Vagina (tissue), 2 donors: Measurements from ENCODE around the gene CDR2L. TPM values are rescaled to one million over a fixed set of nuclear protein-coding genes. Genes with fewer than 3 reads are reported as not detected.

Source experiments
- DNase-seq, 2 donors: peaks; one replicate each; pipeline ENCODE4 v3.0.0-alpha.2; 2017; ENCODE audit errors: extremely low spot score in 2 of 2
- H3K27ac ChIP-seq: fragments of 200-600 bp; sonication (generic); one replicate; pipeline ENCODE4 v1.5.1; 2019
- H3K27me3 ChIP-seq: fragments of 200-600 bp; sonication (generic); one replicate; pipeline ENCODE4 v1.5.1; 2019
- H3K36me3 ChIP-seq, 2 donors: fragments of 200-600 bp; sonication (generic); one replicate each; pipeline ENCODE4 v1.5.1; 2017 to 2019
- H3K4me1 ChIP-seq: fragments of 200-600 bp; sonication (generic); one replicate; pipeline ENCODE4 v1.5.1; 2019
- H3K4me3 ChIP-seq, 2 donors: fragments of 200-600 bp; sonication (generic); 1 replicate in 1 of 2; 2 replicates in 1 of 2; pipeline ENCODE4 v1.5.1; 2016 to 2019
- H3K9me3 ChIP-seq: fragments of 200-600 bp; sonication (generic); one replicate; pipeline ENCODE4 v1.5.1; 2019
- POLR2A ChIP-seq, 2 donors: fragments of 450-650 bp; IDR thresholded peaks; one replicate each; pipeline ENCODE4 v1.6.1; 2017; ENCODE audit warnings: antibody characterized with exemption in 2 of 2, mild to moderate bottlenecking in 2 of 2, moderate library complexity in 2 of 2
- POLR2AphosphoS5 ChIP-seq, 2 donors: sonication (generic); formaldehyde crosslinking; IDR thresholded peaks; one replicate each; pipeline ENCODE4 v1.9.0; 2017; ENCODE audit warnings: antibody characterized with exemption in 2 of 2, mild to moderate bottlenecking in 2 of 2, low read depth in 1 of 2; ENCODE audit not compliant: insufficient read depth in 1 of 2
- intact Hi-C: fragments of 100-400 bp; cut with DNase I; formaldehyde crosslinking; loops from one replicate; pipeline ENCODE4 v1.15.1; 2023
- total RNA-seq: library from RNA; depleted of rRNA; stranded (reverse); fragments of >200 nt; gene quantifications from one replicate; pipeline ENCODE4 v1.2.3, GENCODE V29; 2016
- TF ChIP-seq, protein P1 (sequence below), 3 experiments: fragments of 450-650 bp in 2 of 3; fragments of 200-600 bp in 1 of 3; sonication (generic) in 1 of 3; IDR thresholded peaks; one replicate each; pipeline ENCODE4 v1.5.1; 2017 to 2019; ENCODE audit warnings: antibody characterized with exemption in 3 of 3, mild to moderate bottlenecking in 2 of 3, moderate library complexity in 2 of 3

The CDR2L gene
- total RNA-seq, 1 donor from 2014 or later: 13.5 TPM

DNA sequence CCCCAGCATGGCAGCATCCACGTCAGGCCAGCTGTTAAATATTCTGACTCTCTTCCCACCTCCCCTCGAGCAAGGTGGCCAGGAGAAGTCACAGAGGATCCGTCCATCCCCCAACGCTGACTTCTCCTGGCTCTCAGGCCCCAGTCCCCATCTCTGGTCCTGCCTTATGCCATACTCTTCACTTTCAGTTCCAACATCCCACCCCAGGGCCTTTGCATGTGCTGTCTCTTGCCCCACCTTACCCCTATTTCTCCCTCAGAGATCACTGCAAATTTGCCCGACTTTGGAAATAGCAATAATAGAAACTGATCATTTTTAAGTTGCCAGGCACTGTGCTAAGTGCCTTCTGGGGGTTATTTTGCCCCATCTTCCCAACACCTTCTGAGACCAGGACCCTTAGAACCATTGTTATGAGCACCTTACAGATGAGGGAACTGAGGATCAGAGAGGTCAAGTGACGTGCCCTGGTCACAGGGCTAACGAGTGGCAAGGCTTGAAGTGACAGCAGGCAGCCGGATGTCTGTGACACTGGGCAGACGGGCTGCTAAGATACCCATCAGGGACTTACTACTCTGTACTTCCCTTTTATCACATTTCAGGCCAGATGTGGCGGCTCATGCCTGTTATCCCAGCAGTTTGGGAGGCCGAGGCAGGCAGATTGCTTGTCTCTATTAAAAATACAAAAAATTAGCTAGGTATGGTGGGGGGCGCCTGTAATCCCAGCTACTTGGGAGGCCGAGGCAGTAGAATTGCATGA is 32.6 kb upstream of the CDR2L start:
- no peak overlapping the region for H3K4me3 ChIP-seq
- intact Hi-C loops: no loop called here
- no peaks in the 10 kb centered on the region for H3K9me3 ChIP-seq

DNA sequence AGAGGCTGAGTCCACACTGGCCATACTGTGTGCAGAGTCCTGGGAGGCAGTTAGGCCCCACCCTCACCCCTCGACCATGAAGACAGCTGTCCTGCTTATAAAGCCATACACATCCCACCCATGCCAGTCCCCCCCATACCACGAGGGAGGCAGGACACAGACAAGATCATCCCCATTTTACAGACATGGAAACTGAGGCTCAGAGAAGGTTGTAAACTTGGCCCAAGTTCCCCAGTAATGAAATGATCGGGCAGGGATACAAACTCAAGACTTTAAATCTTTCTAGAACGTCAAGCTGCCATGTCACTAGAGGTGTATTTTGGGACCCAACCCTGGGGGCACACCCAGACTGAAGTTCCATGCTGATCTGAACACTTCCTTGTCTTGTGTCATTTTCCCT is 31.3 kb upstream of the CDR2L start:
- no peak for DNase-seq
- no peaks in the 10 kb centered on the region for H3K9me3 ChIP-seq
- intact Hi-C loops: no loop called here
- H3K27me3 ChIP-seq: no peaks in the 10 kb centered on the region
- no peaks in the 10 kb centered on the region for H3K36me3 ChIP-seq
- no peaks in the 10 kb centered on the region for H3K4me1 ChIP-seq
- TF ChIP-seq, protein P1, sequence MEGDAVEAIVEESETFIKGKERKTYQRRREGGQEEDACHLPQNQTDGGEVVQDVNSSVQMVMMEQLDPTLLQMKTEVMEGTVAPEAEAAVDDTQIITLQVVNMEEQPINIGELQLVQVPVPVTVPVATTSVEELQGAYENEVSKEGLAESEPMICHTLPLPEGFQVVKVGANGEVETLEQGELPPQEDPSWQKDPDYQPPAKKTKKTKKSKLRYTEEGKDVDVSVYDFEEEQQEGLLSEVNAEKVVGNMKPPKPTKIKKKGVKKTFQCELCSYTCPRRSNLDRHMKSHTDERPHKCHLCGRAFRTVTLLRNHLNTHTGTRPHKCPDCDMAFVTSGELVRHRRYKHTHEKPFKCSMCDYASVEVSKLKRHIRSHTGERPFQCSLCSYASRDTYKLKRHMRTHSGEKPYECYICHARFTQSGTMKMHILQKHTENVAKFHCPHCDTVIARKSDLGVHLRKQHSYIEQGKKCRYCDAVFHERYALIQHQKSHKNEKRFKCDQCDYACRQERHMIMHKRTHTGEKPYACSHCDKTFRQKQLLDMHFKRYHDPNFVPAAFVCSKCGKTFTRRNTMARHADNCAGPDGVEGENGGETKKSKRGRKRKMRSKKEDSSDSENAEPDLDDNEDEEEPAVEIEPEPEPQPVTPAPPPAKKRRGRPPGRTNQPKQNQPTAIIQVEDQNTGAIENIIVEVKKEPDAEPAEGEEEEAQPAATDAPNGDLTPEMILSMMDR (IDR thresholded peaks at IDR 0.05): no peak
- TF ChIP-seq POLR2AphosphoS5 (IDR thresholded peaks at IDR 0.05; ENCODE audit: insufficient read depth in 1 of 2, low read depth in 1 of 2): no peak
- H3K27ac ChIP-seq: no peak overlapping the region
- H3K4me3 ChIP-seq: no peak overlapping the region

More for the DNA sequence above, 32.6 kb upstream of the CDR2L start:
- Histone ChIP-seq H3K27me3 (no peaks in the 10 kb centered on the region), H3K36me3 (no peaks in the 10 kb centered on the region), H3K27ac (no peak overlapping the region), H3K4me1 (no peaks in the 10 kb centered on the region)
- no peak for DNase-seq
- TF ChIP-seq POLR2AphosphoS5 (IDR thresholded peaks at IDR 0.05; ENCODE audit: insufficient read depth in 1 of 2, low read depth in 1 of 2) (no peak), POLR2A (IDR thresholded peaks at IDR 0.05) (no peak)
- TF ChIP-seq, protein P1 (IDR thresholded peaks at IDR 0.05): no peak

DNA sequence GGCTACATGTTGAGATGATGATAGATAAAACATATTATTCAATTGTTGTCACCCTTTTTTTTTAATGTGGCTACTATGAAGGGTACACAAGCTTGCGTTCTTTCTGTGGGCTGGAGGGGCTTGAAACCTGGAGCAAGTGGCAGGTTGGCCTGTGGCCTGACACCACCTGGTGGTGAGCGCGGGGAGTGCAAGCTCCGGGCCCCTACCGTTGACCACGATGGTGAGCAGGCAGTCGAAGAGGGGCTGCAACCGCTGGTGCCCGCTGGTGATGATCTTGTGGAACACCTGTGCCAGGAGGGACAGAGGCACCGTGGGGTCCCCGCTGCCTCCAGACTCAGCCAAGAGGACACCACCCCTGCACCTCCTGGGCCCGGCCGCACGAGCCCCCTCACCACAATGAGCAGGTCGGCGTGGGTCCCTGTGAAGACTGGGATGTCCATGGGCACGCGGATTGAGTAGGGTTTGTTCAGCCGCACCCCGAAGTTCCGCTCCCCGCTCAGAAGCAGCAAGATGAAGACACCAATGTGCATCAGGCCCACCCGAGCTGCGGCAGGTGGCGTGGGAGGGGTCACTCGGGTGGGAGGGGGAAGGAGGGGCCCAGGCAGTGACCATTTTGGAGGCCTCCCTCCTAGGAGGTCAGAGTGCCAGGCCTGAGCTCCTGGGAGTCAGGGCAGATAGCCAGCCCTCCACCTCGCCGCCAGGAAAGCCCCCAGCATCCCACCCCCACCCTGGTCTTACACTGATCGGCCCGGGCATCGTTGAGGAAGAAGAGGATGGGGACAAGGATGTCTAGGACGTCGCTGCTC is 29.3 kb upstream of the CDR2L start:
- TF ChIP-seq POLR2A (IDR thresholded peaks at IDR 0.05): no peak
- TF ChIP-seq, protein P1 (IDR thresholded peaks at IDR 0.05): peak; percentile 84 to 94 (median 88)
- Histone ChIP-seq H3K27me3 (no peaks in the 10 kb centered on the region), H3K9me3 (no peaks in the 10 kb centered on the region), H3K36me3 (no peaks in the 10 kb centered on the region), H3K4me3 (no peak overlapping the region), H3K27ac (no peak overlapping the region), H3K4me1 (peaks cover 6% of the 10 kb centered on the region)
- intact Hi-C loops: no loop called here
- no peak for DNase-seq

DNA sequence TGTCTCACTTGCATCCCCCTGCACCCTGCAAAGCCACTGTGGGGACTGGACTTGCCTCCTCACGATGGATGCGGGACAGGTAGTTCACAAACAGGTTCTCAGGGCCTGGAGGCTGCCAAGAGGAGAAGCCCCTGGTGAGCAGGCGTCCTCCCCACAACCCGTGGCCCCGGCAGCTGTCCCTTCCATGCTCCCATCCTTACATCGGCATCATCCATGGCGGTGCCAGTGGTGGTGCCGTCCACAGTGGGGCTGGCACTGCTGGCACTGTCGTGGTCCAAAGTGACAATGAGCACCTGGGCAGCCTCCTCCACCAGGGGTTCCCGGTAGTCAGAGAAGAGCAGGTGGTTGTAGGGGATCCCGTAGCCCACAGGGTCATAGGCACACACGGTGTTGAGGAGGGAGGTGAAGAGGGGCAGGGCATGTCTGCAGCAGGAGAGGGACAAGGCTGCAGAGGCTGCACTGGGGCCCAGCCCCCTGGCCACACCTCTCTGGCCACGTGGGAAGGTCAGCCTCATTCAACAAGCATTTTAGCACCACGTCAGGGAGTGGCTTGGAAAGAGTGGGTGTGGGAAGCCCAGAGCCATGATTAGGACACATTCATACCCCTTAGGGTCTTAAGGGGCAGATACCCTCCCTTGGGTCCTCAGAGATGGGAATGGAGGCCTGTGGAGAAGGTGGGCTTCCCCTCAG is 27.5 kb upstream of the CDR2L start:
- TF ChIP-seq POLR2A (IDR thresholded peaks at IDR 0.05) (no peak), POLR2AphosphoS5 (IDR thresholded peaks at IDR 0.05; ENCODE audit: insufficient read depth in 1 of 2, low read depth in 1 of 2) (no peak)
- TF ChIP-seq, protein P1 (IDR thresholded peaks at IDR 0.05): no peak
- Histone ChIP-seq H3K4me3 (no peak overlapping the region), H3K9me3 (no peaks in the 10 kb centered on the region), H3K27ac (no peak overlapping the region), H3K4me1 (peaks cover 6% of the 10 kb centered on the region), H3K27me3 (no peaks in the 10 kb centered on the region), H3K36me3 (no peaks in the 10 kb centered on the region)
- intact Hi-C loops: loop anchor here (5.0 to 10.0 kb wide), 3 partner anchors 75 to 247 kb away; partner anchors contain the start of gene NUP85
- DNase-seq: no peak
